NCI-H1417 (cell line): Measurements from ENCODE around the gene DPYD.

Experiments used
- DNase-seq, 3 experiments: peaks; one replicate each; lab custom pipeline; 2025; lab: John Stamatoyannopoulos, UW

The DPYD gene

DNA sequence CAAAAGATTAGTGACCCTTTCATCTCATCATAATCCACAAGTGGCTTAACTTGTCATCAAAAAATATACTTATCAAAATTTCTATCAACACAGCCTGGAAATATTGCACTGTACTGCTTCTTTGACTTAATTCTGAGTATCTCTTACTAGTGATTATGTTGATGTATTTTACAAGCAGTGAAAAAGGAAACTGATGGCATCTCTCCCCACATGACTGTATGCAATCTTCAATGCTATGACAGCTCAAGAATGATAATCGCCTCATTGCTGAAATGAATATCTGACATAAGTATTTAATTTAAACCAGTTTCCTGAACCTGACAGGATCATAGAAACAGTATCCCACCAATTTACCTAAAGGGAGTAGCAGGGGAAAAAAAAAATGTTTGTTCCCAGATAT is 79.5 kb downstream of the DPYD start:
- no peak for DNase-seq

DNA sequence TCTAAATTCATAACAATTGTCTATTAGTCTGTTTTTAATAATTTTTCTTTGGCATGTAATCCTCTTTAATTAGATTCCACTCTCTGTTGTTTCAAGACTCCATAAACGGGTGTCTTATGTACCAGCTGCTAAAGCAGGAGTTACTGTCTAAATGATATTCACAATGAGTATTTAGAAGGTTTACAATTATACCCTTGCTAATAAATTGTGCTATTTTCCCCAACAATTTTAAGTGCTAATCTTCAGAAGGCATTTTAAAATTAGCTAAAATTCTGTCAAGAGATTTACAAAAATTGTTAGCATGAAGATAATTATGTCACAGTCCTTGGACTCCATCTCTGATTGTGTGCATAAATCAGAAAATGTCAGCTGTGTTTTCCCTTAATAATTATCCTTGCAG is 83.7 kb downstream of the DPYD start:
- peak in 1 of 3 experiments; percentile 63 for DNase-seq

DNA sequence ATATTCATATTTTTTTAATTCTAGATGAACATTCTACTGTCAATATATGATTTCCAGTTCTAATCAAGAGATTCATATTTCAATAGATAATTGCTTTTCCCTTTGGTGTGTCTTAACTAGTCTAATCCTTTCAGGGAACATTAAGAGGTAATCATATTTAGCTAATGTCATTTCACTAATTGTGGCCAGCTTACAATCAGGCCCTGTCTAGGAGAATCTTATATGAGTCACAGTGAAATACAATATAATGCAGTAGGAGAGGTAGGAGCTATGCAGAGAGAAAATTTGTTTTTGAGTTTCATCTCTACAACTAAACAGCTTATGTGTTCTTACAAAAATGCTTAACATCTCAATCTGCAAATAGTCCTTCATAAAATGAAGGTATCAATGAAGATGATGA is 85.9 kb downstream of the DPYD start:
- DNase-seq: peak in 1 of 3 experiments; percentile 8

DNA sequence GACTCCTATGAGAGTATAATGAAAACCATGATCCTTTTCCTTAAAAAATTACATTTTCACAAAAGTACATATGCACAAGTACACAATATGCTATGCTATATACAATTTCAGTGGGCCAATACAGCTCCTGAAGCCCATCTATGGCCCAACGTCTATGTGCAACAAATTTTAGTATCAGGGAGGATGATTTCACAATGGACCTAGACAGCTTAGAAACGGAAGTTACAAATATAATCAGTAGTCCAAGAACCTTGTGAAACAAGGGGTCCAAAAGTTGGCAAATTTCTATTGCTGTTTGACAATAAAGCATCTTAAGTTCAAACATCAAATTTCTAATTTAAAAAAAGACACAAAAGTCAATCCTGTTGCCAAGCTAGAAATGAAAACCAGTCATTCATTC is 87.0 kb downstream of the DPYD start:
- DNase-seq: no peak

DNA sequence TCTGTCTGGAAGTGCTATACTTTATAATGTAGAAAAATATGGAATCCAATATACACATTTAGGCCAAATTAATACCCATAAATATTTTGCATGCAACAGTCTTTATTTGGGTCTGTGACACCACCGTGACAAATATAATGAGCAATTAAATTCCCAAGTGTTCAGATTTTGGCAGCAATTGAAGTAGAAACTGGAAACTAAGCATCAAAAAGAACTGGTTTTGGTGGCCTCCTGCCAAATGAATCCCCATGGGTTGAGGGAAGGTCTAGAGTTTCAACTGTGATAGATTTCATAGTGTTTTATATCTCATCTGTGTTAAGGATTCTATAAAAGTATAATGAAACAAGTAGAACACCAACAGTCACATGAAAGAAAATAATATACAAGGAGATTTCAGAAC is 88.4 kb downstream of the DPYD start:
- DNase-seq: peak in 2 of 3 experiments; percentile 28 to 33

DNA sequence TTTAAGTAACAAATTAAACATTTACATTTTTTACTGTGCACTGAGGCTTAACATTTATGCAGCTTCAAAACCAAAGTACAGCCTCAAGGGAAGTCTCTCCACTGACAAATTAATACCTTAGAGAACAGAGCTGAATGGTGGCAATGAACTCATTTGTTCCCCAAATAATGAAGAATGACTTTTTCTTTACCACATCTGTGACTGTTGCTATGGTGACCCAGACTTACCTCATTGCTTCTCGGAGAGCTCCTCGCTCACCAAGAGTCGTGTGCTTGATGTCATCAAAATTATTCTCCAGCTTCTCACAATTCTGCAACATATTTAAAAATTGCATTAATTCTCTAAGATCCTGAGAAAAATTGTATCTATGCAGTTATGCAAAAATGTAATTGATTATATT is 92.9 kb downstream of the DPYD start:
- DNase-seq: peak in 1 of 3 experiments; percentile 56

DNA sequence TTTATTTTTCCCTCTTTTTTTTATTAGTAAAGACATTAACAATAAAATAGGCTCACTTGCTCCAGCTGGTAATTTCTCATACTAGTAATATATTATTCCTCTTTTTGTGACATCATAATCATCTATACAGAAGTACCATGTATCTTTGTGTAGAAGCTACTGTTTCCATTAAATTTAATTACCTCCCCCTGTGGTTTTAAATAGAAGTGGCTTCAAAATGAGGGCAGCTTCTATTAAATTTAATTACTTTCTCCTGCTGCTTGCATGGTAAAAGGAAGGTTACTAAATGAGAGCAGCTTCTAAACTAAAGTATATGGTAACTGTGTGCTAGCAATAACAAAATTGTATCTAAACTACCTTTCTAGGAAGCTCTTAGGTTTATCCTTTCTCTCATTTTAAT is 94.0 kb downstream of the DPYD start:
- peak in 2 of 3 experiments; percentile 53 to 93 for DNase-seq

DNA sequence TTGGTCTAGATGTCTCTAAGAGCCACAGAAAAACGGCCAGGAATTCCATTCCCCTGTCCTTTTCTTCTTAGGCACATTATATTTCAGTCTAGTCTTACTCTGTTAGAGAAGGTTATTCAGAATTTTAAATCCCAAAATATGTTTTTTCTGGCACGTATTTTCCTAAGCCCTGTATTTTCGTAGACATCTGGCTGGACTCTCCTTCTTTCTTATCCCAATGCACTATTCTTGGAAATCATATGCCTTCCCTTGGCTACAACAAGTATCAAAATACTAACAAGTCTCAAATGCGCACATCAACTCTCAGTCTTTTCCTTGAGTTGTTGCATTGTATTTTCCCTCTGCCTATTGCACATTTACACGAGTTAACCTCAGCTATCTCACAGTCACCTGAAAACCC is 96.2 kb downstream of the DPYD start:
- DNase-seq: no peak

DNA sequence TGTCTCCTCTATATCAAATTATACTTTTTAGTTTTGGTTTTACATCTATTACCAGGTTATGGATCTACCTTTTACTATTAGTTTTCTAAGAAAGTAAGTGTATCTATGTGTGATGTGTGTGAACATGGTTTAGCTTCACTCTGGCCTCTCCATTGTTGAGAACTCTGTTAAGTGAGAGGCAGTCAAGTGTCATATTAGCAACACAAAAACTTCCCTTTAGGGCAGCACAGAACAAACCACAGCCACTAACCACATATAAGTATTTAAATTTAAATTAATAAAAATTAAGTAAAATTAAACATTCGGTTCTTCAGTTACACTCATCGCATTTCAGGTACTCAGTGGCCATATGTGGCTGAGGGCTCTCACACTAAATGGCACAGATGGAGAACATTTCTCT is 96.6 kb downstream of the DPYD start:
- DNase-seq: no peak

DNA sequence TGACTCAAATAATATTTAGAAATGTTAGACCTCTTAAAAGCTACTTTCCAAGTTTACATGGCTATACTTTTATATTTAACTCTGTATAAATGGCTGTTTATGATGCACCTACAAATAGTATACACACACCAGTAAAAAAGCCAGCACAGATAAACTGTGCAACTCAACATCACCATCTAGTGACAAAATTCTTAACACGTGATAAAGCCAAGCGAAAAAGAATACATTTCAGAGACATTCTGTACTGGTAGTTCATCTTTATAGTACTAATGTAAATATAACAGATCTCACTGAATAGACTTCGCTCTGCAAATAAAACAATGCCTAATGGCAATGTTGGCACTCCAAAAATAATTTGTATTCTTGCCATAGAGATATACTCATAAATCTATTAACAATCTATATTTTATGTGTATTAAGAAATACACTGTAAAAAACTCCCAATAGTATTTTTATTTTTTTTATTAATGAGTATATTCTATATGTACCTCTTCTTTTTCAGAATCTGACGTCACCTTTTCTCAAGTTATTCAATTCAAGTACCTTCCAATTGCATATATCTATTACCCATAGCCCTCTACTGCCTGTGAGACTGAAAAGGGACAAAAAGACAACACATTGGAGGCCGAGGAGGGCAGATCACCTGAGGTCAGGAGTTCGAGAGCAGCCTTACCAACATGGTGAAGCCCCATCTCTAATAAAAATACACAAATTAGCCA is 100.2 kb downstream of the DPYD start:
- peak; percentile 23 to 58 (median 28) for DNase-seq

DNA sequence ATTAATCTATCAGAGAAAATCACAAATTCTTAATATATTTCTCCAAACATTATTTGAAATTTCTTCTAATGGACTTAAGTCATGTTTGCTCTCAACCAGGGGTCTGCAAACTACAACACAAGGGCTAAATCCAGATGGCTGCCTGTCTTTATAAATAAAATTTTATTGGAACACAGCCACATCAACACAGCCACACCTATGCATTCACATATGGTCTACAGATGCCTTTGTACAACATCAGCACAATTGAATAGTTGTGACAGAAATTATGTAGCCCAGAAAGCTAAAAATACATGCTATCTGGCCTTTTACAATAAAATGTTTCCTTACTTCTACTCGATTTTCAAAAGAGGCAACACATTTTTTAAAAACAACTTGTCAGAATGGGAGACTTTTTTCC is 103.9 kb downstream of the DPYD start:
- no peak for DNase-seq

DNA sequence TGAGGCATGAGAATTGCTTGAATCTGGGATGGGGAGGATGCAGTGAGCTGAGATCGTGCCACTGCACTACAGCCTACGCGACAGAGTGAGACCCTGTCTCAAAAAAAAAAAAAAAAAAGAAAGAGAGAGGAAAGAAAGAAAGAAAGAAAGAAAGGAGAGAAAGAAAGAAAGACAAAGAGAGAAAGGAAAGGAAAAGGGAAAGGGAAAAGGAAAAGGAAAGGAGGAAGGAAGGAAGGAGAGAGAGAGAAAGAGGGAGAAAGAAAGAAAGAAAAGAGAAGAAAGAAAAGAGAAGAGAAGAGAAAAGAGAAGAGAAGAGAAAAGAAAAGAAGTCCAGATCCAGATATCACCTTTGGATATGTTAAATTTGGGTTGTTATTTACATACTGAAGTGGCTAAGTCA is 106.0 kb downstream of the DPYD start:
- DNase-seq: no peak

DNA sequence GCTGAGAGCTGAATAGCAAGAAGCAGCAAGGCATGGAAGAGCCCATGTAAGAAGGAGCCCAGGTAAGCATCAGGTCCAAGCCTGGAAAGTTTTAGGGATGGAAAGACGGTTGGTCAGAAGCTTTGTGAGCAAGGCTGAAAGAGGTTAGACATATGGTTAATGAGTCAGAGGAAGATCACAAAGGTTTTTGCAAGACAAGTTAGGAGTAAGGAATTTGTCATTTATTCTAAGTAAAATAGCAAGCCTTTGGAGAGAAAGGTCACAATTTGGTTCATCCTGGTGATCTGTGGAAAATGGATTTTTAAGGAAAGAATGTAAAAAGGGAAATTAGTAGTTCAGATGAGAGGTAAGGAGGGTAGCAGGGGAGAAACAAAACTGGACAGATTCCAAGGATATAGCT is 106.7 kb downstream of the DPYD start:
- no peak for DNase-seq

DNA sequence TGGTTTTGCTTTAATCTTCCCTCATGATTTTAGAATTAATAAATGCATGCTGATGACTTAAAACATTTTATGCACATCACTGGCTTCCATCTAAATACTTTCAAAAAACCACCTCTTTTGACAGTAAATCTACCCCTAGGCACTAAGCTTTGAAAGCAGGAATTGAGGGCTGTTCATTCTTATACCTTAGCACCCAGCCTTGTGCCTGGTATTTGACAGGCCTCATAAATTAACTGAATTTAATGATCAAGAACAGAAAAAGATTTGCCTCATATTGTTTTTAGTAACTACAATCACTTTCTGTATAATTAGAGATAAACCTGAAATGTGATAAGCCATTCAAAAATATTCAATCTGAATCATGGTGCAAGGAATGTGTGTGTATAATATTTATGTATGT is 108.8 kb downstream of the DPYD start:
- DNase-seq: peak in 1 of 3 experiments; percentile 24

DNA sequence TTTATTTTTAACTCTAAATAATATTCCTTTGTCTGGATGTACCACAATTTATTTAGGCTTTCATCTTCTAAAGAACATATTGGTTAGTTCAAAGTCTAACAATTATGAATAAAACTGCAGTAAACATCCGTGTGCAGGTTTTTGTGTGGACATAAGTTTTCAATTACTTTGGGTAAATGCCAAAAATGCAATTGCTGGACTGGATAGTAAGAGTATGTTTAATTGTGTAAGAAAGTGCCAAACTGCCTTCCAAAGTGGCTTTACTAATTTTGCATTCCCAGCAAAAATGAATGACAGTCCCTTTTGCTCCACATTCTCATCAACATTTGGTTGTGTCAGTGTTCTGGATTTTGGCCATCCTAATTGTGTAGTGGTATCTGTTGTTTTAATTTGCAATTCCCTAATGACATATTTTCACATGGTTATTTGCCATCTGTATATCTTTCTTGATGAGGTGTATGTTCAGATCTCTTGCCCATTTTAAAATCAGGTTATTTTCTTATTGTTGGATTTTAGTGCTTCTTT is 113.8 kb downstream of the DPYD start:
- no peak for DNase-seq

DNA sequence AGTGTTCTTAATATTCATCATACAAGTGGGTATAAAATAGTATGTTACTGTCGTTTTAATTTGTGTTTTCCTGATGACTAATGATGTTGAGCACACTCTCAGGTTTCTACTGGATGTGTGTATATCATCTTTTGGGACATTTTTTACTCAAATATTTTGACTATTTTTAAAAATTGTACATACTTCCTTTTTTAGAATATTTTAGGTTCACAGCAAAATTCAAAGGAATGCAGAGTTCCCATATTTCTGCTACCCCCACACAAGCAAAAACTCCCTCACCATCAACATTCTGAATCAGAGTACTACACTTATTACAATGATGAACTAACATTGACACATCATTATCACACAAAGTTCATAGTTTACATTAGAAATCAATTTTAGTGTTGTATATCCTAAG is 114.5 kb downstream of the DPYD start:
- no peak for DNase-seq

DNA sequence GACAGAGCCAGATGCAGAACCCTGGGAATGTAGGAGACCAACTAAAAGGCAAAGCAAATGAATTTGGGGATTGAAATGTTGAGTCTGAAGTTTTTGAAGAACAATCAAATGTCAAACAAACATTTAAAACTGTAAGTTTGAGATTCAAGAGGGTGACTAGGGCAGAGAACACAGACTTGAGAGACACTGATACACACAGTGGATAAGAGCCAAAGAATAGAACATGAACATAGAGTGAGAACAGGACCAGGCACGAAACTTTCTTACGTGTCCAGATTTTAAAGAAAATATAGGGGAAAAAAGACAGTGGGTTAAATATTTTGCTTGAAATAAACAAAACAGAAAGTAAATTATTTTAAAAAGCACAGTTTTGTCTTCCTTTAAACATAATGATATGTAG is 115.7 kb downstream of the DPYD start:
- no peak for DNase-seq

DNA sequence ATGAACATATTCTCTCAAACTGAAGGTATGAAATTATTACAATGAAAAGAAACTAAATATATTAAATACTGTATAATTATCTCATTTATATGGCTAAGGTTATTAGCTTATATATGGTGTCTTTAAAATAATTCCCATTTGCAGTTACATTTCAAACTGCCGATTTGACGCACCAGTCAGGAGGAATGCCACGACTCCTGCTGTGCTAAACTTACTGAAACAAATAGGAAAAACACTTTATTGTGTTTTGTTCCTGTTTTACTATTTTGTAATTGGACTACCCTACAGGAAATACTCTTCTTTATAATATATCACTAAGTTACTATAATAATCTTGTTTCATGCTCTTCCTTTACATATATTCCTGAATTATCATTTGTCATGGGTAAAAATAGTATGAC is 117.8 kb downstream of the DPYD start:
- DNase-seq: no peak

DNA sequence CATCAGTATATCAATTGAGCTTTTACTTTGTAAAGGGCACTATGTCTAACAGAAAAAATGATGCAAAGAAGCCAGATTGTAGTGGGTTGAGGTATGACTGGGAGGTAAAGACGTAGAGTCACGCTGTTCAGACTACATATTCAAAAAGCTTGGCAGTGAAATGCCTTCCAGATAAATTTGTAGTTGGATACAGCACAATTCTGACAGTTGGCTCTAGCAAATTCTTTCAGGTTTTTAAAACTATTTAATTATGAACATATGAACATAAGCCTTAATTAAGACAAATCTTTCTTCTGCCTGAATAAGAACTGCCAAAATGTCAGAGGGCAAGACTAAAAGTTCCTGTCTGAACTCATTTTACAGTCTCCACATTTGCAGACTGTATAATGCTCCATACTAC is 118.8 kb downstream of the DPYD start:
- DNase-seq: no peak

DNA sequence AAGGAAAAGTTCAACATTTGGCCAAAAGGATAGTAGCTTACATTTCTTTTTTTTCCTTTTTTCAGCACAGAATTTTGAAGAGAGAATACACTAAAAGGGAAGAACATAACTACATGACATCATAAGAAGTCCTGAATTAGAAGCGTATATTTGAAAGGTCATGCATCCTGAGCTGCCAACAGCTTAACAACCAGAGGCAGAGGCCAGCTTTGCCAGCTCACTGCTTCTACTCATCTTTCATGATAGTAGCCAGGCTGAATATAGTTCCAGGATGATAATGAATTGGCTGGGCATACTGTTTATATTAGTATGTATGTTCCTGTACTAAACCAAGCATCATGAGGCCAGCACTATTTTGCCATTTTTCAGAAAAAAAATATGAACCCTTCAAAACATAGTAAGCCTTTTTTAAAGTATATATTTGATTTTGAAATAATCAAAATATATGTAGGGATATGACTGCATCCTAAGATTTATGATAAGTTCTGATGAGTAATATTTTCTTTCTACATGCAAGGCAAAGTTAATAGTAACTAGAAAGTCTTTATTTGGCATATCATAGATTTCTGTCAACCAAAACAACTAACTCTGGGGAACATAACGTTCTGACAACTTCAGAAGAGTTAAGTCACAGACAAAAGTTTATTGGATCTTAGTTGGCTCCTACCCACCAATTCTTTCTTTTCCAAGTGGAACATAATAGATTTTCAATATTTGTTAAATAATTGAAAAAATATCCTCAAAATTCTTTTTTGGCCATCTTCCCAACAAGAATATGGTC is 123.2 kb downstream of the DPYD start:
- peak in 1 of 3 experiments; percentile 21 for DNase-seq

DNA sequence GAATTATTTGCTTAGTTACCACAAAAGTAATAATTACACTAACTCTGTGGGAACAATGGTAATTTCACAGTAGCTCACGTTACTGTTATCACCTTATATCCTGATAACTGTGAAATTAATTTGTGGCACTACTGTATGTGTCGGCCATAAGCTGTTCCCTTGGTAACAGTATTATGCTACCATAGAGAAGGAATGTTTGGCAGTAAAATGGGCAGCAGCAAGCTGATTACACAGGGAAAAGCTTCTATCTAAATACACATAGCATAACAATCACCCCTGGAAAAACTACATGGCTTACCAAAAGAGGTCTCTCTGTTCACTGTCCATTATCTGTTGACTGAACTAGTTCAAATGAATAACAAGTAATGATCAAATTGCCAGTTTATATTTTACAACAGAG is 124.1 kb downstream of the DPYD start:
- DNase-seq: peak in 2 of 3 experiments; percentile 20 to 79

DNA sequence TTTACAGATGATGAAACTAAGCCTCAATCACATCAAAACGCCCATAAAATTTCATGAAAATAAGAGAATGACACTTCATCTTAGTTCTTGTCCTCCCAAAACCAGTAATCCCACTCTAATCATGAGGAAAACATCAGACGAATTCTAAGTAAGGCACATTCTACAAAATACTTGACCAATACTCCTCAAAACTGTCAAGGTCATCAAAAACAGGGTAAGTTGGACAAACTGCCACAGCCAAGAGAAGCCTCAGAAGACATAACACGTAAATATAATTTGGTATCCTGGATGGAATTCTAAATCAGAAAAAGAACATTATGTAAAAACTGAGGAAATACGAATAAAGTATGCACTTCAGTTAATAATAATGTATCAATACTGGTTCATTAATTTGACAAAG is 128.2 kb downstream of the DPYD start:
- no peak for DNase-seq

DNA sequence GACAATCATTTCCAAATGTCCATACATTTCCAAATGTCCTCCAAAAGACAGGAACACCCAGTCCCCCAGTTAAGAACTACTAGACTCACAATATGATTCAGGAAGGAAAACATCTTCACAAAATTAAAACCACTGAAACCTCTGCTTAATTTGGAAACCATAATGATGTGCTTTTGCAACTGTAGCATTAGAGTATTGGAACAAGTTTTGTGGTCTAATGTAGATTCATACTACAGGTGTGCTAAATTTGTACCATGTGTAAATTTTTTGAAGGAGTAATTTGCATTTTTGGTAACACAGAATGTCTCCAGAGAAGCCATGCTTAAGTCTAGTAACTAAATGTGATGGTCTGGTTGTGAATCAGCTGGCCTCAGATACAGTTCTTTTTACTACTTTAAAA is 129.6 kb downstream of the DPYD start:
- no peak for DNase-seq
